GM21447 (cell line): Measurements from ENCODE around the gene FGFRL1.
"Not testable (repeated sequence)": the region's sequence is repeated elsewhere in the genome, so short reads cannot be mapped to it uniquely, and the experiment has no call there.

Source experiments
- ATAC-seq: cut with Tn5 transposase; IDR thresholded peaks from one replicate; pipeline ENCODE4 v1.9.1; 2021; ENCODE audit not compliant: unreplicated experiment

Gene FGFRL1

GRCh38 chr4:1036976-1037810 lies 25.8 kb downstream of the FGFRL1 start:
- ATAC-seq, result no peak

- no peak for ATAC-seq
Measured at GRCh38 chr4:1038948-1039492, 27.6 kb downstream of the FGFRL1 start.

GRCh38 chr4:1039493-1040343 lies 28.3 kb downstream of the FGFRL1 start:
- ATAC-seq, result no peak

GRCh38 chr4:1040344-1041146 lies 29.1 kb downstream of the FGFRL1 start:
- ATAC-seq, result no peak

GRCh38 chr4:1041147-1041935 lies 29.9 kb downstream of the FGFRL1 start:
- no peak for ATAC-seq

GRCh38 chr4:1041936-1042330 lies 30.5 kb downstream of the FGFRL1 start:
- no peak for ATAC-seq

- no peak for ATAC-seq
Measured at GRCh38 chr4:1042352-1043055, 31.1 kb downstream of the FGFRL1 start.

- ATAC-seq, result no peak
Measured at GRCh38 chr4:1043162-1043561, 31.7 kb downstream of the FGFRL1 start.

GRCh38 chr4:1043651-1044468 lies 32.4 kb downstream of the FGFRL1 start:
- no peak for ATAC-seq

- no peak for ATAC-seq
Measured at GRCh38 chr4:1044469-1045192, 33.2 kb downstream of the FGFRL1 start.

- ATAC-seq, result no peak
Measured at GRCh38 chr4:1045193-1045594, 33.8 kb downstream of the FGFRL1 start.

GRCh38 chr4:1045595-1046201 lies 34.3 kb downstream of the FGFRL1 start:
- ATAC-seq, result no peak

- not testable (repeated sequence) for ATAC-seq
Measured at GRCh38 chr4:1046581-1047011, 35.2 kb downstream of the FGFRL1 start.

GRCh38 chr4:1047106-1047975 lies 35.9 kb downstream of the FGFRL1 start:
- ATAC-seq, result no peak

GRCh38 chr4:1047976-1048772 lies 36.7 kb downstream of the FGFRL1 start:
- no peak for ATAC-seq
